Gastroesophageal sphincter (tissue), 4 donors: ENCODE data around the gene NDFIP1. TPM values are rescaled to one million over a fixed set of nuclear protein-coding genes. Genes with fewer than 3 reads are reported as not detected.

Experiments used
- ATAC-seq: fragments of 150-250 bp; one replicate; pipeline ENCODE4 v1.9.1; 2016; ENCODE audit warnings: mild to moderate bottlenecking, moderate library complexity
- H3K27ac ChIP-seq, 4 donors: fragments of 200-600 bp; sonication (generic) in 3 of 4; 1 replicate in 3 of 4; 2 replicates in 1 of 4; pipeline ENCODE4 v1.5.1; 2016 to 2019
- H3K27me3 ChIP-seq: fragments of 200-600 bp; sonication (generic); one replicate; pipeline ENCODE4 v1.5.1; 2019
- H3K36me3 ChIP-seq, 2 donors: fragments of 200-600 bp; sonication (generic); one replicate each; pipeline ENCODE4 v1.5.1; 2019; ENCODE audit warnings: control low read depth in 1 of 2
- H3K4me1 ChIP-seq, 3 donors: fragments of 200-600 bp; sonication (generic); 1 replicate in 2 of 3; 2 replicates in 1 of 3; pipeline ENCODE4 v1.5.1; 2016 to 2019; ENCODE audit warnings: control low read depth in 2 of 3
- H3K4me3 ChIP-seq, 2 donors: fragments of 200-600 bp; sonication (generic); one replicate each; pipeline ENCODE4 v1.5.1; 2019; ENCODE audit warnings: mild to moderate bottlenecking in 1 of 2, moderate library complexity in 1 of 2
- H3K9me3 ChIP-seq, 3 donors: fragments of 200-600 bp; sonication (generic); one replicate each; pipeline ENCODE4 v1.5.1; 2017 to 2019; ENCODE audit warnings: control low read depth in 2 of 3
- CTCF ChIP-seq, 4 experiments: fragments of 200-600 bp in 2 of 4; fragments of 450-650 bp in 2 of 4; sonication (generic) in 1 of 4; IDR thresholded peaks; one replicate each; pipeline ENCODE4 v1.5.1; 2017 to 2019; ENCODE audit warnings: antibody characterized with exemption in 4 of 4, mild to moderate bottlenecking in 2 of 4, moderate library complexity in 2 of 4
- EP300 ChIP-seq: sonication (generic); formaldehyde crosslinking; IDR thresholded peaks from one replicate; pipeline ENCODE4 v1.6.1; 2017; ENCODE audit warnings: antibody characterized with exemption, mild to moderate bottlenecking
- POLR2A ChIP-seq, 2 donors: fragments of 450-650 bp; IDR thresholded peaks; one replicate each; pipeline ENCODE4 v1.6.1; 2017; ENCODE audit warnings: antibody characterized with exemption in 2 of 2, mild to moderate bottlenecking in 2 of 2, moderate library complexity in 1 of 2
- POLR2AphosphoS5 ChIP-seq: sonication (generic); formaldehyde crosslinking; IDR thresholded peaks from one replicate; pipeline ENCODE4 v1.6.1; 2017; ENCODE audit warnings: antibody characterized with exemption
- whole genome bisulfite sequencing, 2 donors: methylation state at CpG; one replicate each; pipeline ENCODE4 v1.1.5; 2018; ENCODE audit warnings: low coverage in 1 of 2; 5-methylcytosine and 5-hydroxymethylcytosine counted together
- total RNA-seq, 4 donors: library from RNA; depleted of rRNA; stranded (reverse); fragments of >200 nt; gene quantifications; one replicate each; pipeline ENCODE4 v1.1.0, GENCODE V29; 2016

The NDFIP1 gene
- total RNA-seq, 4 donors from 2014 or later, result 62.4 to 86.7 (median 81.6) TPM

GRCh38 chr5:142191776-142192175 lies 83.2 kb downstream of the NDFIP1 start:
- H3K9me3 ChIP-seq, result no peaks in the 10 kb centered on the region
- no peaks in the 10 kb centered on the region for H3K27me3 ChIP-seq
- ATAC-seq, result no peak
- WGBS, 2 donors, result 66 to 85% methylated on average over 4 of the region's 5 CpGs
- TF ChIP-seq POLR2A (IDR thresholded peaks at IDR 0.05), result no peak
- TF ChIP-seq CTCF (IDR thresholded peaks at IDR 0.05), result no peak
- no peak for TF ChIP-seq EP300
- TF ChIP-seq POLR2AphosphoS5, result no peak
- H3K36me3 ChIP-seq, result no peaks in the 10 kb centered on the region
- H3K4me3 ChIP-seq, result peak overlapping the region; percentile 22 to 38
- H3K4me1 ChIP-seq, result peaks cover 0 to 23% (median 0%) of the 10 kb centered on the region in 3 donors
- H3K27ac ChIP-seq, result peak overlapping the region; percentile 40 to 74 (median 56)

- ATAC-seq, result peak; percentile 68
Measured at GRCh38 chr5:142192286-142193113, 83.9 kb downstream of the NDFIP1 start.

GRCh38 chr5:142193114-142193428 lies 84.5 kb downstream of the NDFIP1 start:
- 87% methylated on average over 7 of the region's 7 CpGs; no CpG with 5 or more reads in 1 of the 2 donors for WGBS, 2 donors
- H3K4me1 ChIP-seq, result peaks cover 0 to 17% (median 0%) of the 10 kb centered on the region in 3 donors
- H3K9me3 ChIP-seq, result no peaks in the 10 kb centered on the region
- H3K27ac ChIP-seq, result peak overlapping the region in 3 of 4 donors; percentile 44 to 74 (median 69)
- H3K27me3 ChIP-seq, result no peaks in the 10 kb centered on the region
- ATAC-seq, result no peak
- TF ChIP-seq POLR2AphosphoS5 (peak; percentile 54), CTCF (IDR thresholded peaks at IDR 0.05) (no peak), POLR2A (IDR thresholded peaks at IDR 0.05) (no peak), EP300 (no peak)
- peak overlapping the region in 1 of 2 donors; percentile 38 for H3K4me3 ChIP-seq
- H3K36me3 ChIP-seq, result no peaks in the 10 kb centered on the region

More at GRCh38 chr5:142192286-142193113, 83.9 kb downstream of the NDFIP1 start:
- H3K27me3 ChIP-seq, result no peaks in the 10 kb centered on the region
- peak overlapping the region; percentile 22 to 38 for H3K4me3 ChIP-seq
- H3K9me3 ChIP-seq, result no peaks in the 10 kb centered on the region
- peak overlapping the region; percentile 44 to 74 (median 56) for H3K27ac ChIP-seq
- H3K36me3 ChIP-seq, result no peaks in the 10 kb centered on the region
- H3K4me1 ChIP-seq, result peaks cover 0 to 17% (median 0%) of the 10 kb centered on the region in 3 donors
- 42 to 84% methylated on average over 6 to 13 of the region's 15 CpGs for WGBS, 2 donors
- TF ChIP-seq CTCF (IDR thresholded peaks at IDR 0.05), result no peak
- TF ChIP-seq EP300, result no peak
- TF ChIP-seq POLR2AphosphoS5, result no peak
- TF ChIP-seq POLR2A (IDR thresholded peaks at IDR 0.05), result no peak

- H3K4me3 ChIP-seq, result no peak overlapping the region
- peaks cover 0 to 5% (median 0%) of the 10 kb centered on the region in 3 donors for H3K4me1 ChIP-seq
- no peaks in the 10 kb centered on the region for H3K36me3 ChIP-seq
- ATAC-seq, result no peak
- H3K27ac ChIP-seq, result no peak overlapping the region
- H3K9me3 ChIP-seq, result no peaks in the 10 kb centered on the region
- no peaks in the 10 kb centered on the region for H3K27me3 ChIP-seq
- no peak for TF ChIP-seq POLR2A (IDR thresholded peaks at IDR 0.05)
- no peak for TF ChIP-seq POLR2AphosphoS5
- no peak for TF ChIP-seq CTCF (IDR thresholded peaks at IDR 0.05)
- no peak for TF ChIP-seq EP300
- 82 to 87% methylated on average over 6 to 8 of the region's 9 CpGs for WGBS, 2 donors
Measured at GRCh38 chr5:142197098-142197497, 88.5 kb downstream of the NDFIP1 start.

GRCh38 chr5:142197781-142198180 lies 89.2 kb downstream of the NDFIP1 start:
- WGBS, 2 donors, result 94% methylated on average over 2 to 5 of the region's 5 CpGs
- peaks cover 0 to 5% (median 0%) of the 10 kb centered on the region in 3 donors for H3K4me1 ChIP-seq
- H3K27ac ChIP-seq, result no peak overlapping the region
- H3K36me3 ChIP-seq, result no peaks in the 10 kb centered on the region
- TF ChIP-seq EP300, result no peak
- TF ChIP-seq POLR2A (IDR thresholded peaks at IDR 0.05), result no peak
- no peak for TF ChIP-seq POLR2AphosphoS5
- TF ChIP-seq CTCF (IDR thresholded peaks at IDR 0.05), result no peak
- no peak overlapping the region for H3K4me3 ChIP-seq
- no peaks in the 10 kb centered on the region for H3K9me3 ChIP-seq
- H3K27me3 ChIP-seq, result no peaks in the 10 kb centered on the region
- no peak for ATAC-seq
